NCI-H187 (cell line): ENCODE data around the gene TNRC6A.
"Not testable (repeated sequence)": the region's sequence is repeated elsewhere in the genome, so short reads cannot be mapped to it uniquely, and the experiment has no call there.

Experiments
- DNase-seq, 2 experiments: peaks; one replicate each; lab custom pipeline; 2025; lab: John Stamatoyannopoulos, UW

Gene TNRC6A

GRCh38 chr16:24729243-24729950, at the start of gene TNRC6A:
Gene TNRC6A, plus strand, starts transcription at chr16:24729651. Its CDS starts 191 bp downstream, at chr16:24729842.
- peak; percentile 33 to 59 for DNase-seq

DNA sequence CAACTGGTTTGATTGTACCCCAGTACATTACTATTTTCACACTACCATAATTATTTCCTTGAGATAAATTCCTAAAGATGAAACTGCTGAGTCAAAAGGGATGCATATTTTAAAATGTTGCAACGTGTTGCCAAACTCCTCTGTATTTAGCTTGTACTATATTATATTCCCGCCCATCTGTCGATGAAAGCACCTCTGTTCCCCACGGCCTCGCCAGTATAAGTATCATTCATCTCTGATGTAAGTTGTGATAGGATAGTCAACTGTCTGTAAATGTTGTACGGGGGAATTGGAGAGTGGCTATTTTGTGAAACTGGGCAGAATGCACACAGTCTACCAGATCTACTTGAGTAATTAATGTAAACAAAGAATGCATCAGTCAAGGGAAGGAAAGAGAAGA, 47.7 kb upstream of the TNRC6A start:
- no peak for DNase-seq

DNA sequence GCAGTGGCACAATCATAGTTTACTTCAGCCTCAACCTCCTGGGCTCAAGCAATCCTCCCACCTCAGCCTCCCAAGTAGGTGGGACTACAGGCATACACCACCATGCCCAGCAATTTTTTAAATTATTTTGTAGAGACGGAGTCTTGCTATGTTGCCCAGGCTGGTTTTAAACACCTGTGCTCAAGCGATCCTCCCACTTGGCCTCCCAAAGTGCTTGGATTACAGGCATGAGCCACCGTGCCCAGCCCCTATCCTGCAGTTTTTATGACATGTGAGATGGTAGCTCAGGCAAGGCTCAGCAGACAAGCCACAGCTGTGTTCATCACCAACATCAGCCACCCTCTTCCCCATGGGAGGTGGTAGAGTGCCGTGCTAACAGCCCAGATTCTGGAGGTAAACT, 46.2 kb upstream of the TNRC6A start:
- DNase-seq = no peak

DNA sequence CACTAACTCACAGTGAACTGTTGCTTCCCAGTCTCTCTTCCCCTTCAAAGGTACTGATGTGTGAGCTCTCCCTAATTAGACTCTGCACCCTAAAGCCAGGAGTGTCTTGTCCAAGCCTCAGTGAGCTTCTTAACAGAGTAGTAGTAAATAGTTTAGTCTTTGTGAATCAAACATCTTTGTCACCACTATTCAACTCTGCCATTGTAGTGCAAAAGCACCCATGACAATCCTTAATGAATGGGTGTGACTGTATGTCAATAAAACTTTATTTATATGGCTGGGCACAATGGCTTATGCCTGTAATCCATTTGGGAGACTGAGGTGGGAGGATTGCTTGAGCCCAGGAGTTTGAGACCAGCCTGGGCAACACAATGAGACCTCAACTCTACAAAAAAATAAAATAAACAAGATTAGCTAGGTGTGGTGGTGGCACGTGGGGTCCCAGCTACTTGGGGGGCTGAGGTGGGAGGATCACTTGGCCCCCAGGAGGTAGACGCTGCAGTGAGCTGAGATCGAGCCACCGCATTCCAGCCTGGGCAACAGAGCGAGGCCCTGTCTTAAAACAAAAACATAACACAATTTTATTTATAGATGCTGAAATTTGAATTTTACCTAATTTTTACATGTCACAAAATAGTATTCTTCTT, 45.5 kb upstream of the TNRC6A start:
- DNase-seq = no peak

- no peak for DNase-seq
These were observed 43.7 kb upstream of the TNRC6A start for GRCh38 chr16:24685539-24686432.

- DNase-seq = no peak
These were observed 42.8 kb upstream of the TNRC6A start for GRCh38 chr16:24686678-24687077.

DNA sequence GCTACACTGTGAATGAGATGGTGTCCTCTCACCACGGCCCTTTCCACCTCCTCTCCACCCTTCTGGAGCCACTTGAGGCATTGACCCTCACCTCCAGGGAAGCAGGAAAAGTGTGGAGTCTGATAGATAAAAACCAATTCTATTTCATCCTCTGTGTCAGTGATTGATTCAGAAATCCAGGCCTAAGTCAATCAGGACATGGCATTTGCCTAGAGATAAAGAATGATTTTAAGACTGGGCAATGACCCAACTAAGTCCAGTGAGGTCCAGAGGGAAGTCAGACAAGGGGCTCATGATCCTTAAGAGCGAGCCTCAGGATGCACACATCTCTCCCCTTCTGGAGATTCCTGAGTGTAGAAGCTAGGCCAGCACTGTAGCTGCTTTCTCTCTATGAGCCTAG, 41.1 kb upstream of the TNRC6A start:
- DNase-seq = no peak

DNA sequence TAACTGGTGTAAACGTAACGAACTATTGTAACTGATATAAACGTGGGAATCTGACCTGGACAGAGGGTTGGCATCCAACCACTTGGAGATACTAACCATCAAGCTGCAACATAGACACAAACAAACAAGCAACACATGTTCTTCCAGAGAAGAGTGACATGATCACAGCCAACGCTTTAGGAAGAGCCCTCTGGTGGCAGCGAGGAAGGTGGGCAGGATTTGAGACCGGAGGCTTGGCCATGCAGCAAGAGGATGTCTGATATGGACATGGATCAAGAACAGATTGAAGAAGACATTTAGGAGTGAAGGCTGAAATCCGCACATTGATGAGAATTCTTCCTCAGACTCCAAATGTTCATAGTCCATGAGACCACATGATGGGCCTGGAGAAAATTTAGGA, 40.3 kb upstream of the TNRC6A start:
- DNase-seq = no peak

DNA sequence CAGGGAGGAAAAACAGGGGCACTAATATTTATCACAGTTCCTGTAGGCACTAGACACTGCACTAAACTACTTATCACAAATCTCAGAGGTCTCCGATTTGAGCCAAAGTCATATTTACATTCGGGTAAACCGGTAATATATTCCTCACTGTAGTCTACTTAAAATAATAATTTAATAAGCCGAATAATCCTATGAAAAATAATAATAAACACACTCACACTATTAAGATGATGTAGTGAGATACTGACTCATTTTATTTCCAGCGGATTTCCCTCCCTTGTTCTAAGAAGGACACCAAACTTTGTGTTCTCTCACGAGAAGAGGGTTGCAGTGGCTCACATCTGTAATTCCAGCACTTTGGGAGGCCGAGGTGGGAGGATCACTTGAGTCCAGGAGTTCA, 36.6 kb upstream of the TNRC6A start:
- DNase-seq = no peak

DNA sequence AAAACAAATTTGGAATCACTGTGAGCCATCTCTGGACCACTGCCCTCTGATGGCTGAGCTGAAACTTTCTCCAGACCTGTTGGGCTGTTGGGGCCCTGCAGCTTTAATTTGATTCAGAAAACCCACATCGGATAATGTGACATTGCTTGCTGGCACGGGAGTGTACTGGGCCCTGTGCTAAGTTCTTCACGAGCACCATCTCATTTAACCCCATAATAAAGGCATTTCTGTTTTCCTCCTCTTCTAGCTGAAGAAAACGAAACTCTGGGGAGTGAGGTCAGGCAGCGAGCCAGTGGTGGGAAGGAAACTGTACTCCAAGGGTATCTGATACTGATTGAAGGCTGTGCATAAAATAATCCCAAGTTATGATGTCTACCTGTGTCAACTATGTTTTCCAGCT, 34.5 kb upstream of the TNRC6A start:
- DNase-seq = no peak

DNA sequence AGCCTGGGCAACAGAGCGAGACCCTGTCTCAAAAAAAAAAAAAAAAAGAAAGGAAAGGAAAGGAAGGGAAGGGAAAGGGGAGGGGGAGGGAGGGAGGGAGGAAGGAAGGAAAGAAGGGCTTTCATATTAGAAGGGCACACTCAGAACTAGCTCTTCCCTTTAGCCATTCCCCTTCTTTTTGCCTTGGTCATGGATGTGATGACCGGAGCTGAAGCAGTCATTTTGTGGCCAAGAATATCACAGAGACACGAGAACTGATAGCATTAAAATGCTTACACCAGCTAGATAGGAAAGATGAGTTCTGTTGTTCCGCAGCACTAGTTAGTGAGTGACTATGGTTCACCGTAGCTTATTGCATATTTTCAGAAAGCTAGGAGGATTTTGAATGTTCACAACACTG, 32.8 kb upstream of the TNRC6A start:
- DNase-seq = no peak

- no peak for DNase-seq
These were observed 31.1 kb upstream of the TNRC6A start for GRCh38 chr16:24698308-24698707.

- no peak for DNase-seq
These were observed 30.2 kb upstream of the TNRC6A start for GRCh38 chr16:24699151-24699723.

- no peak for DNase-seq
These were observed 28.7 kb upstream of the TNRC6A start for GRCh38 chr16:24700549-24701392.

- no peak for DNase-seq
These were observed 27.9 kb upstream of the TNRC6A start for GRCh38 chr16:24701521-24701951.

DNA sequence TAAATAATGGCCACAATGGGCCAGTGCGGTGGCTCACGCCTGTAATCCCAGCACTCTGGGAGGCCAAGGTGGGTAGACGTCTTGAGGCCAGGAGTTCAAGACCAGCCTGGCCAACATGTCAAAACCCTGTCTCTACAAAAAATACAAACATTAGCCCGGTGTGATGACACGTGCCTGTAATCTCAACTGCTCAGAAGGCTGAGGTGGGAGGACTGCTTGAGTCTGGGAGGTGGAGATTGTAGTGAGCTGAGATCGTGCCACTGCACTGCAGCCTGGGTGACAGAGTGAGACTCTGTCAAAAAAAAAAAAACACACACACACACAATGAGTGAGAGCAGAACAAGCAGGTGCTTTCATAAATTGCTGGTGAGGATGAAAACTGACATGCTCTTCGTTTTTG, 21.7 kb upstream of the TNRC6A start:
- not testable (repeated sequence) for DNase-seq

GRCh38 chr16:24713379-24713778, 16.1 kb upstream of the TNRC6A start:
- DNase-seq = no peak

DNA sequence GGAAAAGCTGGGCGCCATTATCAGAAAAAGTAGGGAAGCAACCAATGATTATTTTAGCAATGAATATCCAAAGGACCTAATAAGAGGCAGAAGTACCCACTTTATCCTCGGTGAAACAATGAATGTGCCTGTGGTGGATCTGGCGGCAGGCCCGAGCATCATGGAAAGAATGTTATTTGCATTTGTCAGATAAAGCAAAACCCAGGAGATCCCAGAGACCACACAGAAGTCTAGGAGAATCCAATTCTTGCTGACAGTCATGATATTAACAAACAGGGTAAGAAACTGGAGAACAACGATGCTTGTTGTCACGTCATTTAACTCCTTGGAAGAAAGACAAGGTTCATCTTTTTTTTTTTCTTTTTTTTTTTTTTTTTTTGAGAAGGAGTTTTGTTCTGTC, 12.0 kb upstream of the TNRC6A start:
- DNase-seq = no peak

- DNase-seq = no peak
These were observed 10.4 kb upstream of the TNRC6A start for GRCh38 chr16:24718967-24719521.

GRCh38 chr16:24721830-24722238, 7.6 kb upstream of the TNRC6A start:
- DNase-seq = no peak

- no peak for DNase-seq
These were observed 5.8 kb upstream of the TNRC6A start for GRCh38 chr16:24723663-24724062.
